EL (cell line): ENCODE measurements around the gene SOX10.
"Not testable (repeated sequence)": the region's sequence is repeated elsewhere in the genome, so short reads cannot be mapped to it uniquely, and the experiment has no call there.

ENCODE experiments used
- DNase-seq: peaks from one replicate; pipeline ENCODE4 v3.0.0-alpha.2; 2016

Gene SOX10

DNA sequence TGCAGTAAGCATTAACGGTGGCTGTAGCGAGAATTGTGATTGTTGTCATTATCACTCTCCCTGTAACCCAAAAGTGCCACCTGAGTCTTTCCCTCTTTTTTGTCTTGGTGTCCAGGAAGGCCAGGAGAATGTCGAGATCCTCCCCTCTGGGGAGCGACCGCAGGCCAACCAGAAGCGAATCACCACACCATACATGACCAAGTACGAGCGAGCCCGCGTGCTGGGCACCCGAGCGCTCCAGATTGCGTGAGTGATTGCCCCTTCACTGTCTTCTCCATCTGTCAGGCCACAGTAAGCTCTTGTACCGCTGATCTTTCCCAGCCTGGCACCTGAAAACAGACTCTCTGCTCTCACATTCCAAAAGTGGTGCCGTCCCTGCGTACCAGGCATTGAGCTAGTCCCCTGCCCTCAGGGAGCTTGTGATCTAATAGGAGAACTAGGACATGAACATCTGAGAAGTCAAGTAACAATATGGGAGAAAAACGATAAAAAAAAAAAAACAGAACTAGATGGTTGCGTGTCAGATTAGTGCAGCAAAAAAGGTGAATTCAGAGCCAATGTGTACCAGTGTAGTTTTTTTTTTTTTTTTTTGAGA lies 25.0 kb downstream of the SOX10 start:
- DNase-seq: no peak

DNA sequence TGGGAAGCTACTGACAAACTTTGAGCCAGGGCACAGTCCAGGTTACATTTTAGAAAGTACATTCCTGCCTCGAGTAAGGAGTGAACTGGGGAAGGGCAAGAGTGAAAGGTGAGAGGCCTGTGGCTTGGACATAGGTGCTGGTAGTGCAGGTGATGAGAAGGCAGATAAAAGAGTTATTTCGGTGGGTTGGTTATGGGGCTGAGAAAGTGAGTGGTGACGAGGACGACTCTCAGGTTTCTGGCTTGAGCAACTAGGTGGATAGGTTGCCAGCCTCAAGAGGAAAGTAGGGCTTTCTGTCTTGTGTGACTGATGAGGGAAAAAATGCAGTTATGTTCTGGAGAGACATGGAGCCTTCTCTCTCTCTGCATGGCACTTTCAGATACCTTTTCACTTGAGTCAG lies 27.1 kb downstream of the SOX10 start:
- no peak for DNase-seq

DNA sequence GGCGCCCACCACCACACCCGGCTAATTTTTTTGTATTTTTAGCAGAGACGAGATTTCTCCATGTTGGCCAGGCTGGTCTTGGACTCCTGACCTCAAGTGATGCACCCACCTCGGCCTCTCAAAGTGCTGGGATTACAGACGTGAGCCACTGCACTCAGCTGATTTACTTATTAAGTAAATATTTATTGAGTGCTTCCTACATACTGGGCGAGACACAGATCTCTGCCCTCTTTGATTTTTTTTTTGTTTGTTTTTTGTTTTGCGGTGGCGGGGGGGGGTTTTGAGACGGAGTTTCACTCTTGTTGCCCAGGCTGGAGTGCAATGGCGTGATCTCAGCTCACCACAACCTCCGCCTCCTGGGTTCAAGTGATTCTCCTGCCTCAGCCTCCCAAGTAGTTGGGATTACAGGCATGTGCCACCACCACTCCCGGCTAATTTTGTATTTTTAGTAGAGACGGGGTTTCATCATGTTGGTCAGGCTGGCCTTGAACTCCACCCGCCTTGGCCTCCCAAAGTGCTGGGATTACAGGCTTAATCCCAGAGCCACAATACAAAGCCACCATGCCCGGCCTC lies 28.4 kb downstream of the SOX10 start:
- DNase-seq: not testable (repeated sequence)

DNA sequence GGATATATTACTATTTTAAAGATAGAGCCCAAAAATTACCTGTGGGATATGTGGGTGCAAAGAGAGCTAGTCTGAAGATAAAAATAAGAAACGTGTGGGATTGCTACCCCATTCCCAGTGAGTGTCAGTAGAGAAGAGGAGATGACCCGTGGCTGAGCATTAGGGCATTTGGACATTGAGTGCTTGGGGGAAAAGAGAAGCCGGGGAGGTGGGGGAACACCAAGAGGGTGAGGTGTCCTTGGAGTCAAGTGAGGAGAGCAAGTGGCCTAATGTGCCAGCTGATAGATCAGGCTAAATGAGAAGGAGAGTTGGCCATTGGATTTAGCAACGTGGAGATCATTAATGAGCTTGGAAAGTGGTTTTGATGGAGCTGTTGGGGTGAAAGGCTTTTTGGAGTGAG lies 29.7 kb downstream of the SOX10 start:
- DNase-seq: no peak

DNA sequence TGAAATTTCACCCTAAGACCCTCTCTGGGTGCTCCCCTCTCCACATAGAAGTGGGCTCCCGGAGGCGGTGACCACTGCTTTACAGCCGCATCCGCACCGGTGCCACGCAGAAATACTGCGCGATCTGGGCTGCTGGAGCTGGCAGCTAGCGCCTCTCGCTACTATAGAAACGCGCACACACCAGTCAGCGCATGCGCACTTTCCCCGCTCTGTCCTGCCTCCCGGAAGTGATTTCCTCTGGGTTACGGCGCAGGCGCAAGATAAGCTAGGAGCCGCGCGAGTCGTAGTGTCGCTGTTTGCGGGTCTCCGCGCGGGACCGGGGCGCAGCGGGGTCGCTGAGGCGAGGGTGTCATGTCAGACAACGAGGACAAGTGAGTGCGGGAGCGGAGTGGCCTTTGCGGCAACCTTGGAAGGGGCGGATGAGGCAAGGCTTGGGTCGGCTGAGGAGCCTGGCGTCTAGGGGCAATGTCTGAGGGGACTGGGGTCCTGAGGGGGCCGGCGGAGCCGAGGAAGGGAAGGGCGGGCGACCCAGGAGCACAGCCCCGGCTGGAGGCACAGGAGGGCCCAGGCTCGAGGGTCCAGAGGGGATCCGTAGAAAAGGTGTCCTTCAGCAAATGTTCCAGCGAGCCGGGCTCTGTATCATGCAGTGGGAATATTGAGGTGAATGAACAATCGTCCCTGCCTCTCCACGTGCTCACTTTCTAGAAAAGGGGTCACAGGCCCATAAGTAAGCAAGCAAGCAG lies 30.7 kb downstream of the SOX10 start, which contains the start of the genes C22orf23 and POLR2F:
TSS of gene C22orf23 (minus strand) at position 165 of the 743 bp plus-strand sequence. CDS start 452 bp downstream, outside the sequence.
TSS of gene POLR2F (plus strand) at position 263 of the 743 bp plus-strand sequence. CDS start at position 352, 89 bp downstream.
- DNase-seq: peak; percentile 96

DNA sequence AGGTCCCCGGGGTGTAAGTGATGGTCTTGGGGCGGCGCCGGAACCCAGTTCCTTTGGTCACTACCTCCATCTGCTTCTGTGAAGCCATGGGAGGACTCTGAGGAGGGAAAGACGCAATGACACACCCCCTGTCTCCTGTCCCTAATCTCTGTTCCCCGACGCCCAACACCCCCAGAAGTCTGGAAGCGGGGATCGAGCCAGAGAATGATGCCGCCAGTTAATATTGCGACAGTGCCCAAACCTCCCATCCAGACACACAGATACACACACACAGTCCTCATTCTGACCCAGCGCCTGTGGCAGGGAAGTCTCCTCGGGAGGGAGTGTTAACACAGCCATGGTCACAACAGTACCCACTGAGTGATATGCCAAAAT lies 31.3 kb downstream of the SOX10 start:
- no peak for DNase-seq

DNA sequence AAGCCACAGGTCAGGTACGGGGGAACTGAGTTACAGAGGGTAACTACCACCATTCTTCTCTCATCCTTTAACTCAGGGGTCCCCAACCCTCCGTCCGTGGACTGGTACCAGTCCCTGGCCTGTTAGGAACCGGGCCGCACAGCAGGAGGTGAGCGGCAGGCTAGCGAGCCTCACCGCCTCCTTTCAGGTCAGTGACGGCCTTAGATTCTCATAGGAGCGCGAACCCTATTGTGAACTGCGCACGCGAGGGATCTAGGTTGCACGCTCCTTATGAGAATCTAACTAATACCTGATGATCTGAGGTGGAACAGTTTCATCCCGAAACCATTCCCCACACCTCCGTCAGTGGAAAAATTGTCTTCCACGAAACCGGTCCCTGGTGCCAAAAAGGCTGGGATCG lies 31.7 kb downstream of the SOX10 start:
- not testable (repeated sequence) for DNase-seq

DNA sequence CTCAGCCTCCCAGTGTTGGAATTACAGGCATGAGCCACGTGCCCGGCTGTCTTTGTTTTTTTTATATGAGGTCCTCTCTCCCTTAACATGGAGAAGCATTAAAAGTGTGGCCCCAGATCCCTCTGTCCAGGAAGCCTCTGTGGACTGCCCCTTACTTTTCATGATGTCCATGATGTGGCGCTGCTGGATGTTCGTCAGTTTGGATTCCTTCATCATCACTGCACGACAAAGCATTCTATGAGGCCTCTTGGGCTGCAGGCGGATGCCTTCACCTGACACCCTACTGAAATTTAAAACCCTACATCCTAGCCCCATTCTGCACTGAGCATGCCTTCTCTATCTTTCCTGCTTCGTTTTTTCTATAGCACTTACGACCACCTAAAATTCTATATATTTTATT lies 33.0 kb downstream of the SOX10 start:
- no peak for DNase-seq

DNA sequence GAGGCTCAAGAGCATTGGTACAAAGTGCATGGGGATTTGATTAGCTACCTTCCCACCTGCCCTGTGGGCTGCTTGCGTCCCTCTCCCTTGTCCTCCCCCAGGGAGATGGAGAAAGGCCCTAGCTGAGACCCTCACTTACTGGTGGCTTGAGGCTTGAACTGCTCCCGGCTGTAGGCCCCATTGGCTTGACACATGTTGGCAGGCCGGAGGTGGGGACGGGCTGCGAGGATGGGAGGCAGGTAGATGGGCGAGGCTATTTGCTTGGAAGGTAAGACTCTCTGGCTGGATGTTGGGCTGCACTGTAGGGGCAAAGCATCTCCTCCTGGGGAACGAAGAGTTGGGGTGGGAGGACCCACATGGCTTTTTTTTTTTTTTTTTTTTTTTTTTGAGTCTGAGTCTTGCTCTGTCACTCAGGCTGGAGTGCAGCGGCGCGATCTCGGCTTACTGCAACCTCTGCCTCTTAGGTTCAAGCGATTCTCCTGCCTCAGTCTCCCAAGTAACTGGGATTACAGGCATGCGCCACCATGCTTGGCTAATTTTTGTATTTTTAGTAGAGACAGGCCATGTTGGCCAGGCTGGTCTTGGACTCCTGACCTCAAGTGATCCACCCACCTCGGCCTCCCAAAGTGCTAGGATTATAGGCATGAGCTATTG lies 37.1 kb downstream of the SOX10 start:
- not testable (repeated sequence) for DNase-seq

DNA sequence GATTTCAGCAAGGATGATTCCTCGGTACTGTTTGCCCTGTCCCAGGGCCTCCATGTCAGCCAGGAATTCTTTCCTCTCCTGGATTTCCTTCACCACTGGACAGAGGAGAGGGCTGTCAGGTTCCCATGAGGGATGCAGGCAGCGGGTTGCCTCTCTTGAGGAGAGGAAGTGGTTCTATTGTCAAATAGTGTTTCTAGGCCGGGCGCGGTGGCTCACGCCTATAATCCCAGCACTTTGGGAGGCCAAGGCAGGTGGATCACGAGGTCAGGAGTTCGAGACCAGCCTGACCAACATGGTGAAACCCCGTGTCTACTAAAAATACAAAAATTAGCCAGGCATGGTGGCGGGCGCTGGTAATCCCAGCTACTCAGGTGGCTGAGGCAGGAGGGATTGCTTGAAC lies 39.9 kb downstream of the SOX10 start:
- DNase-seq: not testable (repeated sequence)

DNA sequence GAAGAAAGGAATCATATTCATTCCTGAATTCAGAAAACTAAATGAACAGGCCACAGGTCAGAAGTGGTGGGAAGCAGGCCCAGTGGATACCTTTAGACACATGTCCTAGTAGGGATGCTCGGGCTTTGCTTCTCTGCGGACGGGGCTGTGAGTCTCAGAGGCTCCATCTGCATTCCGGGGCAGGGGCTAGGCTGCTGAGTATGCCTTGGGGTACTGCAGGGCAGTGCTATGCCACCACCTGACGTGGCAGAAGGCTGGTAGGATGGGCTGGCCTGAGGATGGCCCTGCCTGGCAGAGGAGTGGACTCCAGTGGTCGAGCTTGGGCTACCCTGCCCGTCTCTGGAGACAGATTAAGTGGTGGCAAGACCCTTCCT lies 40.5 kb downstream of the SOX10 start:
- no peak for DNase-seq

DNA sequence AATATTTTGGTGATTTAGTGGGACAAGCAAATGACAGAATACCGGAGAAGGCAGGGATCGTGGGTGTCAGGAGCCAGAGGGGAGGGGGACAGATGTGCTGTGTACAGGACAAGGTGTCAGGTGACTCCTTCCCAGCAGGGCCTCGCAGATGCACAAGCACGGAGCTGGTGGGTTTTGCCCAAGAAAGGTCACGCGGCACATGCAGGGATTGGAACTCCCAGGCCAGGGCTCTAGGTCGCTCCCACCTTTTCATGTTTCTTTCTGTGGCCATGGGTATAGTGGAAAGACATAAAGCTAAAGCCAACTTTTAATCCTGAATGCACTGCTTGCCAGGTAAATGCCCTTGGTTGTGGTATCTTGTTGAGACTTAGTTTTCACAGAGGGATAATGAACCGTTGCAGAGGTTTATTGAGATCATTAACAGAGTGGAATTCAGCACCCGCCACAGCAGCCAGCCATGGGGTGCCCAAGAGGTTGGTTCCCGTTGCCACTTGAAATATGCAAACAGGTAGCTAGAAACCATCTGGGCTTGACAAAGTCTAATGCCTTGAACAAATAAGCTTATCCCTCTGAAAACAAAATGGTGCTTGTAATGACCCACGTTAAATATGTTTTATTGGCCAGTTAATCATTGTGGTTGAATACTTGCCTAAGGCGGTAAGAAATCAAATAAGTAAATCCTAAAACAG lies 41.1 kb downstream of the SOX10 start:
- no peak for DNase-seq

DNA sequence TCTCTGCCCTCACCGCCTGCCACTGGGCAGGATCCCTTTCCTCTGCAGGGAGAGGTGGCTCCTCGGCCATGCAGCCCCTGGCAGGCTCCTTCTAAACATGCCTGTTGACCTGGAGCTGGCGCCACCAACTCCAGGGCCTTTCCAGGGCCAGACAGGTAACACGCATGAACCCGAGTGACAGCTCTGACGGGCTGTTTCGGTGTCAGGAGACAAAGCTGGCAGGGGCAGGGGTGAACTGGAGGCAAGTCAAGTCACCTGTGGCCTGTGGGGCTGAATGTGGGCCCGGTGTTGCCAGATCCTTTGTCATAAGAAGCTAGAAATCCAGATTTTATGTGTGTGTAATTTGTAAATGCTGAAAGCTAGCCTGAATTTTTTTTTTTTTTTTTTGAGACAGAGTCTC lies 42.2 kb downstream of the SOX10 start:
- DNase-seq: no peak

DNA sequence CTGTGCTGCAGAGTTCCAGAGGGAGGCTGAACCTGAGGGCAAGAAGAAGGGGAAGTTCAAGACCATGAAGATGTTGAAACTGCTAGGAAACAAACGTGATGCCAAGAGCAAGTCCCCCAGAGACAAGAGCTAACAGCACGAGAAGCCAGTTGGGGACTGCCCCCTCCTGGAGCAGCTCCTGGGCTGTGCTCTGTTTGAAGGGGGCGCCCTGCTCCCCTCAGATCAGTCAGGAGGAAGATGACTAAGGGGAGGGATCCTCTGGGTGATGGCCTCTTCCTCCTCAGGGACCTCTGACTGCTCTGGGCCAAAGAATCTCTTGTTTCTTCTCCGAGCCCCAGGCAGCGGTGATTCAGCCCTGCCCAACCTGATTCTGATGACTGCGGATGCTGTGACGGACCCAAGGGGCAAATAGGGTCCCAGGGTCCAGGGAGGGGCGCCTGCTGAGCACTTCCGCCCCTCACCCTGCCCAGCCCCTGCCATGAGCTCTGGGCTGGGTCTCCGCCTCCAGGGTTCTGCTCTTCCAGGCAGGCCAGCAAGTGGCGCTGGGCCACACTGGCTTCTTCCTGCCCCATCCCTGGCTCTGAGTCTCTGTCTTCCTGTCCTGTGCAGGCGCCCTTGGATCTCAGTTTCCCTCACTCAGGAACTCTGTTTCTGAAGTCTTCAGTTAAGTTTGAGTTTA lies 43.5 kb downstream of the SOX10 start:
- DNase-seq: peak; percentile 54

DNA sequence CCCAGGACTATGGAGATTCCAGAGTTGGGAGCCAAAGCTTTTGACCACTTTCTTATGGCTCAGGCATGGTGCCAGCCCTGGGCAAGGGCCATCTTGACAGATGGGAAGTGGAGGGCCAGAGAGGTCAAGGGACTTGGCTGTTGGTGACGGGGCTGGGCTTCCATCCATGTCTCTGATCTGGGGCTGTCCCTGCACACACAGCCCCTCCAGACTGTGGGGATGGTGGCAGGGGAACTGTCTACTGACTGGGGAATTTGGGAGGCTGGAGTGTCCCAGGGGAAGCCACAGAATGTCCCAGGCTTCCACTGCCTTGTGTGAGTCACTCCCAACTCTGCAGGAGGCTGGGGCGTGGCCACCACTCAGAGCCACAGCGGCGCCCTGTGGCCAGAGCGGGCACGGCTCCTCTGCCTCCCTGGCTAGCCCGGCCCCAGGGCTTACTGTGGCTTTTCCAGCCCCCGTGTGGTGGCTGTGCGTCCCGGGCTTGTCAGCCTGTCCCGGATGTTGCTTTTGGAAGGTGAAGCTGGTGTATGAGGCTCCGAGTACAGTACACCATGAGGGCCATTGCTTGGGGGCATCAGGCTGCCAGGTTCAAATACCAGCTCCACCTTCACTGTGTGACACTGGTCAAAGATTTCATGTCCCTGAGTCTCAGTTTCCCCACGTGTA lies 50.5 kb downstream of the SOX10 start:
- DNase-seq: peak; percentile 97

DNA sequence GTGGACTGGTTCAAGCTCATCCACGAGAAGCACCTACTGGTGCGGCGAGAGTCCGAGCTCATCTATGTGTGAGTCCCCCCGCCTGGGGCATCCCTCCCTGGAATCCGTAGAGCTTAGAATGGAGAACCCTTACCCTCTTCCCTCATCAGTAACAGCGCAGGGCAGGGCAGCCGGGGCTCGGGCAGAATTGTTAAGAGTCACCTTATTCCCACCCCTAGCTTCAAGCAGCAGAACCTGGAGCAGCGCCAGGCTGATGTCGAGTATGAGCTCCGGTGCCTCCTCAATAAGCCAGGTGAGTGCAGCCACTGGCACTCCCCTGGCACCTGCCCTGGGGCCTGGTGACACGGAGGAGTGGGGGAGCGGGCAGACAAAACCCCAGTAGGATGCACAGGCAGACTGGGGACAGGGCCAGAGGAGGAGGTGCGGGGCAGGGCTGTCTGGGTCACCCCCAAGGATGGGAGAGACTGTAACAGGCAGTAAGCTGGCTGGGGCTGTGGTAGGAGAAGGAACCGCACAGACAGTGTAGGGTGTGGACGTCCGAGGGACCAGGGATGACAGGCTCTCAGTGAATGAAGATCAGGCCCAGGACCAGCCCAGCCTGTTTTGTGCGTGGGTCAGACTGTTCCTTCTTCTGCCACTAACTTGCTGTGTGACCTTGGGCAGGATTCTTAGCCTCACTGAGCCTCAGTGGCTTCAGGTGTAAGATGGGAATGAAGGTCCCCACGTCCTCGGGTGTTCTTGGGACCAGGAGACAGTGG lies 51.4 kb downstream of the SOX10 start:
- DNase-seq: no peak

DNA sequence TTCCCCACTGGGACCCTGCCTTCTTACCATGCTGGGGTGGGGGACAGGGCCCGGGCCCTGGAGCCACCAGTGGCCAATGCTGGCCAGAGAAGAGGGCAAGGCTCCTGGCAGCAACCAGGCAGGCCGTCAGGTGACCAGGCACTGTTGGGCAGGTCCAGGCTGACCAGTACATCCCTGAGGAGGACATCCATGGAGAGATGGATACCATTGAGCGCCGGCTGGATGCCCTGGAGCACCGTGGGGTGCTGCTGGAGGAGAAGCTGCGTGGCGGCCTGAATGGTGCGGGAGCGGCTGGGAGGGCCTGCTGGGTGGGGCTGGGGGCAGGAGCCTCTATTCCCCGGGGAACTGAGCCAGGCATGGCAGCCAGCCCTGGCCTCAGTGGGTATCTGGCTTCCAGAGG lies 52.0 kb downstream of the SOX10 start:
- no peak for DNase-seq

DNA sequence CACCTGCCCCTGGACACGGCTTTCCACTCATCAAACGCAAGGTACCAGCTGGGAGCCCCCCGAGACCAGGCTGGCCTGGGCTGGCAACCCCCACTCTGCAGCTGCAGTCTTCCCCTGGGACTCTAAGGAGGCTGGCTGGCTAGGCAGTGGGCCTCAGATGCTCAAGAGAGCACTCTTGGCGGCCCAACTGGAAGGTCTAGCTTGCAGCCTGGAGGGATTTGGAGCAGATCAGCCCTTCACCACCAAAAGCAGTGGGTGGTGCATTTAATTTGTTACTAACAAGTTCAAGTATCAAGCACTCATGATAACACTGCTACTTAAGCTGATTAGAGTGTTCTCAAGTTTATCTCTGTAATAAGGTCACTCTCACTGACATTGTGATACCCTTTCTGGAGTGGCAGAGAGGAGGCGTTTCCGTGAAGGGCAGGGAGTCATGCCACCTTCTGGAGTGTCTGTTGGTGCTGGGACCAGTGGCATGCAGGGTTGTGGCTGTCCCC lies 52.4 kb downstream of the SOX10 start:
- no peak for DNase-seq

DNA sequence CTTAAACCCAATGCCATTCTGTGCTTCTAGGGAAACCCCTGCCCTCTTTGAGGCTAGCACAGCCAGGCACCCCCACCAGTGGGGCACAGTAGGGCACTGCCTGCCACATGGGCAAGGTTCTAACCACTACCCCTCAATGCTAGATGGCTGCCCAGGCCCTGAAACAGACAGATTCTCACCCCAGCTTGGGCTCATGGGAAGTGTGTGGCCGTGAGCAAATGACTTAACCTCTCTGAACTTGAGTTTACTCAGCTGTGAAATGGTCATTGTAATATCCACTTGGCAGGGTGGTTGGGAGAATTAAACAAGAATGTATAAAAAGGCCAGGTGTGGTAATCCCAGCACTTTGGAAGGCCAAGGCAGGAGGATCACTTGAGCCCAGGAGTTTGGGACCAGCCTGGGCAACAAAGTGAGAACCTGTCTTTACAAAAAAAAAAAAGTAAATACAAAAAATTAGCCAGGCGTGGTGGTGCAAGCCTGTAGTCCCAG lies 53.4 kb downstream of the SOX10 start:
- no peak for DNase-seq

DNA sequence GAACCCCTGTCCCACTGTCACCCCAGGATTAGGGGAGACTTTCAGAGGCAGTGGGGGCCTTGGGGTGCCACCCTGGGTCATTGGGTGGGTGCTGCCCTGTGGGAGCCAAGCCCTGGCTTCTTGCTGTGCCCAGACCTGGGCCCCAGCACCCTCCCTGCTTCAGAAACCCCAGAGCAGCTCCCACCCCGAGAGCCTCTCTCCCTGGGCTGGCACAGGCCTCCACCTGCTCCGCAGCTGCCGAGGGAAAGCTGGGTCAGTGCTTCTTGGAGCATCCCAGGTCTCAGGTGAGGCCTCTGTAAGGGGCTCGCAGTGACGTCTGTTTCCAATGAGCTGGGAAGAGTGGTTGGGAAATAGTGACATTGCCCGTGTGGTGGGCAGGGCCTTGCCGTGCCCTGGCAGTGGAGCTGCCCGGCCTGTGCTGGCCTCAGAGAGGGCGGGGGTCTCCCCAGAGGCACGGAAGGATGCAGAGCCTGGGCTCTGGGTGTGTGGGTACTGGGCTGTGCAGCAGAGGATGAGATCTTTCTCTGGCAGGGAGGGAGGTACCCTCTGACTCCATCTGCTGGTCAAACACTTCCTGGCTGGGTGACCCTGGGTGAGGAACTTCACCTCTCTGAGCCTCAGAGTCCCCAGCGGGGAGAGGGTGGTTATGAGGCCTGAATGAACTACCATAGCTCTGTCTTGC lies 53.9 kb downstream of the SOX10 start:
- DNase-seq: peak; percentile 38
